ENCODE results near the gene ENOX1.
"Not testable (repeated sequence)": the region's sequence is repeated elsewhere in the genome, so short reads cannot be mapped to it uniquely, and the experiment has no call there.

ENOX1 gene

DNA sequence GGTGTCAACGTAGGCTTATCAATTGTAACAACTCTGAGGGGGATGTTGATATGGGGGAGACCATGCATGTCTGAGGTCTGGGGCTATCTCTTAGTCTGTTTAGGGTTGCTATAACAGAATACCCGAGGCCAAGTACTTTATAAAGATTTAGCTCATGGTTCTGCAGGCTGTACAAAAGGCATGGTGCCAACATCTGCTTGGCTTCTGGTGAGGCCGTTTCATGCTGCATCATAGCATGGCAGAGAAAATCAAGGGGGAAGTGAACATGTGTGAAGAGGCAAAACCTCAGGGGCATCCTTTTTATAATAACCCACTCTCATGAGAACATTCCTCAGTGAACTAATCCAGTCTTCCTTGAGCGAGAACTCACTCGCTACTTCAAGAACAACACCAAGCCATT is 353.8 kb downstream of the ENOX1 start:
- DNase-seq (ENCODE audit: low read depth): no peak

DNA sequence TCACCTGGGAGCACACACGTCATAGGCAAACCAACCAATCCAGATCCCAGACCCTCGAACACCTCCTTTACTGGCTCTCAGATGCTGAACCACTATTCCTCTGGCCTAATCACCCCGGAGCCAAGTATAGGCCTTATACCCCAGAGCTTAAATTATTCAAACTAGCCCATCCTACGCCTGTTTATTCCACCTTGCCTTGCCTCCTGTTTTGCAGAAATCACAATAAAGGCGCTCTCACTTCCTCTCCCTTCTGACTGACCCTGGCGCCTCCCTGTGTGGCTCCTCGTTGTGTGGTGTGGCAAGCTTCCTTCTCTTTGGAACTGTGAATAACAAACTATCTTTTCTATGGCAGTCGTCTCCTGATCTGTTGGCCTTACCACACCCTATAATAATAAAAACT is 354.9 kb downstream of the ENOX1 start:
- DNase-seq (ENCODE audit: low read depth): no peak

DNA sequence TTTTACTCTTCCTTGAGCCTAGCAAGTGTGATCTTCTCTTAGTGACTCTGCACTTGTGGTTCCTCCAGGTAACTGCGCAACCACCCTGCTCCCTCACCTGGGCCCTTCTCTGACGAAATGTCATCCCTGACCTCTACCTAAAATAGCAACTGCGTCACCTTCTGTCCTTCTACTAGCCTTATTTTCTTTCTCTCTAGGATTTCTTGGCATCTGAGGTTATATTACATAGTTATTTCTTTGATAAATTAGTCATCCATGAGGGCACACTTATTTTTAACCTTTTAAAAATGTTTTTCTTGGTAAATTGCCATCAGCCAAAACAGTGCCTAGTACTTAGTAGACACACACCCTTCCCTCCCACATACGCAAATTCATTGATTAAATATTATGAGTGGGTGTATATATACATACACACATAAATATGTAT is 355.5 kb downstream of the ENOX1 start:
- DNase-seq (ENCODE audit: low read depth): no peak

- no peak for DNase-seq (ENCODE audit: low read depth)
Observed at GRCh38 chr13:43428545-43429296, 358.1 kb downstream of the ENOX1 start.

GRCh38 chr13:43426355-43426754 is 360.4 kb downstream of the ENOX1 start:
- no peak for DNase-seq (ENCODE audit: low read depth)

GRCh38 chr13:43425234-43425633 is 361.5 kb downstream of the ENOX1 start:
- DNase-seq (ENCODE audit: low read depth): no peak

DNA sequence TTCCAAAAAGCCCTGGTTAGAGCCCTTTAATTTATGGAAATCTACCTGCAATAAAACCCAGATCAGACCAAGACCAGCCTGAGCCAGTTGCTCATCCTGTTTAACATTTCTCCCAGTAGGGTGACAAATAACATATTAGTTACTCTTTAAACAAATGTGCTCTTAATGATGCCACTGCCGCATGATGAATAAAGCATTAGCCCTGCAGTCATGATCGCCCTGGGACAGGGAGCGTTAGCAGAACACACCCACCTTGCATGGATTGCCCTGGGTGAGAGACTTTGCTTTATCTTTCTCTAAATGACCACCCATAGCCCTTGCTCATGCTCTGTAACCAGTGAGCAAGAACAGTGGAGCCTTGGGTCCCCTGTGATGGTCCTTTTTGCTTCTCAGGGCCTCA is 362.4 kb downstream of the ENOX1 start:
- DNase-seq (ENCODE audit: low read depth): no peak

- DNase-seq (ENCODE audit: low read depth): no peak
Observed at GRCh38 chr13:43422116-43422515, 364.7 kb downstream of the ENOX1 start.

DNA sequence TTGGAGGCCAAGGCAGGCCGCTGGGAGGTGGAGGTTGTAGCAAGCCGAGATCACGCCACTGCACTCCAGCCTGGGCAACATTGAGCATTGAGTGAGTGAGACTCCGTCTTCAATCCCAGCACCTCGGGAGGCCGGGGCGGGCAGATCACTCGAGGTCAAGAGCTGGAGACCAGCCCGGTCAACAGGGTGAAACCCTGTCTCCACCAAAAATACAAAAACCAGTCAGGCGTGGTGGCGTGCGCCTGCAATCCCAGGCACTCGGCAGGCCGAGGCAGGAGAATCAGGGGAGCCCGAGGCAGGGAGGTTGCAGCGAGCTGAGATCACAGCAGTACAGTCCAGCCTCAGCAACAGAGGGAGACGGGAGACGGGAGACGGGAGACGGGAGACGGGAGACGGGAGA is 369.9 kb downstream of the ENOX1 start:
- DNase-seq (ENCODE audit: low read depth): not testable (repeated sequence)

DNA sequence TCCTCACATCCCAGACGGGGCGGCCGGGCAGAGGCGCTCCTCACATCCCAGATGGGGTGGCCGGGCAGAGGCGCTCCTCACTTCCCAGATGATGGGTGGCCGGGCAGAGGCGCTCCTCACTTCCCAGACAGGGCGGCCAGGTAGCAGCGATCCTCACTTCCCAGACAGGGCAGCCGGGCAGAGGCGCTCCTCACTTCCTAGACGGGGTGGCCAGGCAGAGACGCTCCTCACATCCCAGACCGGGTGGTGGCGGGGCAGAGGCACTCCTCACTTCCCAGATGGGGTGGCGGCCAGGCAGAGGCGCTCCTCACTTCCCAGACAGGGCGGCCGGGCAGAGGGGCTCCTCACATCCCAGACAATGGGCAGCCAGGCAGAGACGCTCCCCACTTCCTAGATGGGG is 370.4 kb downstream of the ENOX1 start:
- DNase-seq (ENCODE audit: low read depth): not testable (repeated sequence)

- DNase-seq (ENCODE audit: low read depth): not testable (repeated sequence)
Observed at GRCh38 chr13:43415903-43416391, 370.8 kb downstream of the ENOX1 start.

GRCh38 chr13:43414111-43414510 is 372.7 kb downstream of the ENOX1 start:
- no peak for DNase-seq (ENCODE audit: low read depth)

GRCh38 chr13:43411741-43412140 is 375.0 kb downstream of the ENOX1 start:
- DNase-seq (ENCODE audit: low read depth): no peak

- no peak for DNase-seq (ENCODE audit: low read depth)
Observed at GRCh38 chr13:43411211-43411610, 375.6 kb downstream of the ENOX1 start.

DNA sequence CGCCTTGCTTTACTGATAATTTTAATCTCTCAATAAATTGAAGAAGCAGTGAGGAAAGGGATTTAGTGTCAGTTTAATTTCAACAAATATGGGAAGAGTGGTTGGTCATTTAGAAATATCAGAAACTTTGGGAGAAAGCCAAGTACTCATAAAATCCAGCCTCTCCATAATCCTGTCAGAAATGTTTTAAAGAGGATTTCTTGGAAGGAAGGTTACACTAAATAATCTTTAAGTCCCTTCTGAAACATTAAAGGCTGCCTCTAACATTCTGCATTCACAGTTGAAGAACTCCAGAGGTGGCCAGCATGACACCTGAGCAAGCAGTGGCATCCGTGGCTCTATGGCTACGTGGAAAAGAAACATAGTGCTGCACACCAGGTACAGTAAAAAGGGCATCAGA is 378.5 kb downstream of the ENOX1 start:
- no peak for DNase-seq (ENCODE audit: low read depth)

- DNase-seq (ENCODE audit: low read depth): no peak
Observed at GRCh38 chr13:43407023-43407581, 379.7 kb downstream of the ENOX1 start.

DNA sequence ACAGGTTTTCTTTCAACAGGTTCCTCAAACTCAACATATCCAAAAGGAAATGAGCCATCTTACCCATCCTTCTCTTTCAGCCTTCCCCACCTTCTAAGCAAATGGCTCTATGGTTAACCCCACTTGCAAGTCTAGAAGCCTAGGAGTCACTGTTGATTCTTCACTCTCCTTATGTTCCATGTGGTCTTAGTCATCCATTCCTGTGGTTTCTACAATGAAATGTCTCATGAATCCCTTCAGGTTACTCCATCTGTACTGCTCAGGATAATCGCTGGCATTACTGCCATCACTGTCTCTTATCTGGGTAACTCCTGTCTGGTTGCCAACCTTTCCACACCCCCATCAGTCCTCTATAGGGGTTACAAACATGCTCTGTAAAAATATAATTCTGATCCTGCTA is 381.3 kb downstream of the ENOX1 start:
- DNase-seq (ENCODE audit: low read depth): no peak

- no peak for DNase-seq (ENCODE audit: low read depth)
Observed at GRCh38 chr13:43402380-43402779, 384.4 kb downstream of the ENOX1 start.

DNA sequence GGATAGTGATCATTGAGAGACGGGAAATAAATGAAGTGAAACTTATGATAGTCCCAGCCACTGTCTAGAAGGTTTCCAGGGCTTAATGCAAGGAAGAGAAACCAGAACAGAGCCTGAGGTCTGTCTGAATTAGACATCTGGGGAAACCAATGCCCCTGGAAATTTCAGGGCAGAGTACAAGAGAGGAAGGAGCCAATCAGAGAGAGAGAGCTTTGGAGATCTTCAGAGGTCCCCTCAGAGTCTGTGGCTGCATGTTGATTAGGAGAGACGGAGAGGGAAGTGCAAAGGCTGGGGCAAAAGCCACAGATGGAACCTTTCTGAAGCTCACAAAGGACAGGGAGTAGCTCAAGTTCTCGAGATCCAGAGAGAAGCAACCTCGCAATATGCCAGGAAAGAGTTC is 385.4 kb downstream of the ENOX1 start:
- no peak for DNase-seq (ENCODE audit: low read depth)

GRCh38 chr13:43397111-43397510 is 389.7 kb downstream of the ENOX1 start:
- DNase-seq (ENCODE audit: low read depth): no peak

- DNase-seq (ENCODE audit: low read depth): no peak
Observed at GRCh38 chr13:43391036-43391435, 395.7 kb downstream of the ENOX1 start.

GRCh38 chr13:43390619-43391018 is 396.2 kb downstream of the ENOX1 start:
- no peak for DNase-seq (ENCODE audit: low read depth)

DNA sequence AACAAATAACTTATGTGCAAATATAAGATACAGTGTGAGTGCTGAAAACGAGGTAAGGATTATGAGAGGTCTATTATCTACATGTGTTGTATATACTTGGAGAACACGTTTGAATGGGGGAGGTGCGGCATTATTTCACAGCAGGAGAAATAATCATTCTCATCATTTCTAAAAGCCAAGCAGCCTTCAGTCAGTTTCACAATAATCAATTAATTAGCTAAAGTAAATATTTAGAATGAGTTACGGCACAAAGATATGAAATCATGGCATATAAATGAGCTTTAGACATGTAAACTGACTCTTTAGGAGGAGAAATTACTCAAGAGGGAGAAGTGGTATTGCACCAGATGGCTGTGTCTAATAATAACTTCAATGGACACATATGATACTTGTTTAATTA is 396.8 kb downstream of the ENOX1 start:
- no peak for DNase-seq (ENCODE audit: low read depth)

- DNase-seq (ENCODE audit: low read depth): no peak
Observed at GRCh38 chr13:43389573-43389972, 397.2 kb downstream of the ENOX1 start.
